GM12891 (cell line): ENCODE data around the gene CNOT6L.

Experiments used
- PAX5 ChIP-seq: IDR thresholded peaks from 2 replicates; pipeline ENCODE4 v1.6.1; 2011; ENCODE audit warnings: low read length, moderate library complexity, mild to moderate bottlenecking; ENCODE audit not compliant: insufficient read depth, severe bottlenecking
- POLR2A ChIP-seq: IDR thresholded peaks from 2 replicates; pipeline ENCODE4 v1.6.1; 2011; ENCODE audit warnings: low read depth, low read length, control low read depth

DNA sequence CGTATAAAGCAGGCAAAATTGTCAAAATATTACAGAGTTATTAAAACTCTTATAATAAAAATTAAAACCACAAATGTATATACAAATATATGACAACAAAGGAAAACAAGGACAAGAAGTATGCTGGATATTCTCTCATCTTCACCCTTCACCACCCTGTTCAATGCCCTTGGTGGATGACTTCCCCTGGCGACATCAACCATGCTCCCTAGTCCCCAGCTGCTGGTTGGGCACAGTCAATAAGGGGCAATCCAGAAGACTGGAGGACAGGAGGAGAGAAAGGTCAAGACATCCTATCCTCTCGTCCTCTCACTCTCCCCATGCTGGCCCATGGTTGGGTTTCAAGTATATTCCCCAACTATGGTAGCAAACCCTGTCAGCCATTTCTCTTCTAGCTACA, 142.3 kb downstream of the CNOT6L start:
- TF ChIP-seq POLR2A (no peak), PAX5 (no peak)
